ENCODE data around the gene SPACA6.
A peak's percentile ranks its signal among the peaks of the same experiment; 100 is the strongest.

The SPACA6 gene

GRCh38 chr19:51689751-51690453 is 3.2 kb upstream of the SPACA6 start:
- DNase-seq = peak; percentile 37

- DNase-seq = peak; percentile 83
These were observed 2.6 kb upstream of the SPACA6 start for GRCh38 chr19:51690454-51691073.

- DNase-seq = peak; percentile 70
These were observed 2.0 kb upstream of the SPACA6 start for GRCh38 chr19:51691074-51691583.

GRCh38 chr19:51691584-51692428 is 1.3 kb upstream of the SPACA6 start:
- no peak for DNase-seq

- DNase-seq = no peak
These were observed 662 bp upstream of the SPACA6 start for GRCh38 chr19:51692468-51692867.

DNA sequence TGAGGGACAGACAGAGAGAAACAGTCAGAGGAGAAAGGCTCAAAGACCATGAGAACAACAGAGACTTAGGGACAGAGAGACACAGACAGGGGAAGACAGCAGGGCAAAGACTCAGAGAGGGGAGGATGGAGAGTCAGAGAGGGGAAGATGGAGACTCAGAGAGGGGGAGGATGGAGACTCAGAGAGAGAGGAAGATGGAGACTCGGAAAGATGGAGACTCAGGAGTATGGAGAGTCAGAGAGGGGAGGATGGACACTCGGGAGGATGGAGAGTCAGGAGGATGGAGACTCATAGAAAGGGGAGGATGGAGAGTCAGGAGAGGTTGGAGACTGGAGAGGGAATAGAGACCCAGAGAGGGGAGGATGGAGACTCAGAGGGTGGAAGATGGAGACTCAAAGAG is 689 bp downstream of the SPACA6 start:
- no peak for DNase-seq

GRCh38 chr19:51694318-51695085 is 1.4 kb downstream of the SPACA6 start:
- no peak for DNase-seq

- DNase-seq = no peak
These were observed 2.0 kb downstream of the SPACA6 start for GRCh38 chr19:51695088-51695487.

DNA sequence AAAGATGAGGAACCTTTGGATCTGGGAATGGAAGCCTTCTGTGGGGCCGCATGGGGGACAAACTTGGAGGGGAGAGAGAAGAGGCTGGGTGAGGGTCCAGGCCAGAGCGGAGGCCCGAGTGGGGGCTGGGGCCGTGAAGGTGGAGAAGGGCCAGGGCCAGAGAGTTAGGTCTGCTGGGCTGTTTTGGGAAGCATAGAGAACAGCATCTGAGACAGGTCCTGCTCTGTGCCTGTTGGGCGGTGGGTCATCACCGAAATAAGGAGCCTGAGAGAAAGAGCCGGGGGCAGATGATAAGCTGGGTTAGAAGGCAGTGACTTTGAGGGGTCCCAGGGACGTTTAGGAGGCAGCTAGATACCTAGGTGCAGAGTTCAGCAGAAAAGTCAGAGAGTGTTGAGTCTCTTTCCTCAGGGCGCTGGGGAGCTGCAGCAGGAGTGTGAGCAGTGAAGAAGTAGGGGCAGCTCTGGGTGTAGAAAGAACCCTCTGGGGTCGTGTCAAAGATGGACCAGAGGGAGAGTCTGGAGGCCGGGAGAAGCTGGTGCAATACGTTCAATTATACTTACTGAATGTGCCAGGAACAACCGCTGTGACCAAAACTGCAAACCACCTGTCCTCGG is 2.7 kb downstream of the SPACA6 start:
- no peak for DNase-seq

GRCh38 chr19:51696606-51697005 is 3.5 kb downstream of the SPACA6 start:
- DNase-seq = no peak

DNA sequence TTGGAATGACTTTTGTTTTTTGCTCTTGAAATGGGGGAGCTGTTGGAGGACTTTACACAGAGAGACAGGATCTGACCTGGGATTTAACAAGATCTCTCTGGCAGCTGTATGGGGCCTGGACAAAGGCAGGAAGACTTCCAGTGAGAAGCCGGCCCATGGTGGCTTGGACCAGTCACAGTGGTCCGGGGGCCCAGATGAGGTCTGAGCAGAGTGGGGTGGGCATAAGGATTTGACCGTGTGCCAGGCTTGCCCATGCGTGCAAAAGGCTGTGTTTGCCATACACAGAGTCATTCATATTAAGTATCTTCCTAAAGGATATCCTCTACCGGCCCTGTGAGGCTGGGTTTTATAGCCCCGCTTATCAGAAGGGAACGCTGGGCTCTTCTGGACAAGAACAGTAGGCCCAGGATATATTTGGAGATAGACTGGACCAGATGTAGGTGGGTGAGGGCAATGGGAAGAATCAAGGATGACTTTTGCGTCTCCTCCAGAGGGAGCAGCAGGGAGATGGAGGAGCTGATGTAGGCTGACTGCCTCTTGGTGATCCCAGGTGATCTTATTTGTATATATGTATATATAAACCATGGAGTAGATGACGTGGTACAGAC is 4.1 kb downstream of the SPACA6 start:
- DNase-seq = no peak

DNA sequence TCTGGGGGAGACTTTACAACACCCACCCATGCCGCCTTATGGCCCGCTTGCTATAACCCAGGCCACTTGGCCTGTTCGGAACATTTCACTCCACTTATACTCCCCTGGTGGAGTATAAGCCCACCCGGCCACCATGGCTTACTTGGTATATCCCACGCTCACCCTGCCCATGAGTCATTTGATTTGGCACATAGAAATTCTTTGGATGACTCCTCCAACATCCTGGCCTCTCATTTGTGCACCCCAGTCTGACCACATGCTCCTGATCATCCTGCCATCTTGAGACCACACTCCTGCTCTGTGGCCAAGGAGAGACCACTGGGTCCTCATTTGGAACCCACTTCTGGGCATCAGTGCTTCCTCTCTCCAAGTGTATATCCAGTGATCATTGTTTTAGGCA is 5.2 kb downstream of the SPACA6 start:
- DNase-seq = peak; percentile 52

DNA sequence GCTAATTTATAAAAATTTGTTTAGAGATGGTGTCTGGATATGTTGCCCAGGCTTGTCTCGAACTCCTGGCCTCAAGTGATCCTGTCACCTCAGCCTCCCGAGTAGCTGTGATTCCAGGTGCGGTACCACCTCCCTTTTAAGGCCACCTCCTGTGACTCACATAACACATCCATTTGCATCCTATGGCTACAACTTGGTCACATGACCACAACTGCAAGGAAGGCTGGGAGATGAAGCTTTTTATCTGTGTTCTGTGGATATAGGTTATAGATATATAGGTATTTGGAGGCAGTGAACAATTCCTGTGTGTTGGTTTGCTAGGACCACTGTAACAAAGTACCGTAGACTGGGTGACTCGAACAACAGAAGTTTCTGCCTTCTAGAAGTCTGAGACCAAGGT is 6.0 kb downstream of the SPACA6 start:
- no peak for DNase-seq

DNA sequence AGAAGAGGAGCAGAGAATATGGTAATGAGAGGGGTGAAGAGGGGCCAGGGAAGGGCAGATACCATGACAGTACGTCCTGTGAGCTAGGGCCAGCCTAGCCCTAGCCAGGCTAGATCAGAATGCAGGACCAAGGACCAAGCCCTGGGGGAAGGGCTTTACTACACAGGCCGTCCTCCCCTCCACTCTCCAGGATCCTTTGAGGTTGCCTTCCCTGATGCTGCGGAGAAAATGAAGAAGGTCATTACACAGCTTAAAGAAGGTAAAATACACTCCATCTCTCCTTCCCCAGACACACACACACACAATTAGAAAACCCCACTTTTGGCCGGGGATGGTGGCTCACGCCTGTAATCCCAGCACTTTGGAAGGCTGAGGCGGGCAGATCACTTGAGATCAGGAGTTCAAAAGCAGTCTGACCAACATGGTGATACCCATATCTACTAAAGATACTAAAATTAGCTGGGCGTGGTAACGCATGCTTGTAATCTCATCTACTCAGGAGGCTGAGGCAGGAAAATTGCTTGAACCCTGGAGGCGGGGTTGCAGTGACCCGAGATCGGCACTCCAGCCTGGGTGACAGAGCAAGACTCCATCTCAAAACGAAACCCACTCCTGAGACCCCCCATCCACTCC is 8.5 kb downstream of the SPACA6 start:
- DNase-seq = no peak

DNA sequence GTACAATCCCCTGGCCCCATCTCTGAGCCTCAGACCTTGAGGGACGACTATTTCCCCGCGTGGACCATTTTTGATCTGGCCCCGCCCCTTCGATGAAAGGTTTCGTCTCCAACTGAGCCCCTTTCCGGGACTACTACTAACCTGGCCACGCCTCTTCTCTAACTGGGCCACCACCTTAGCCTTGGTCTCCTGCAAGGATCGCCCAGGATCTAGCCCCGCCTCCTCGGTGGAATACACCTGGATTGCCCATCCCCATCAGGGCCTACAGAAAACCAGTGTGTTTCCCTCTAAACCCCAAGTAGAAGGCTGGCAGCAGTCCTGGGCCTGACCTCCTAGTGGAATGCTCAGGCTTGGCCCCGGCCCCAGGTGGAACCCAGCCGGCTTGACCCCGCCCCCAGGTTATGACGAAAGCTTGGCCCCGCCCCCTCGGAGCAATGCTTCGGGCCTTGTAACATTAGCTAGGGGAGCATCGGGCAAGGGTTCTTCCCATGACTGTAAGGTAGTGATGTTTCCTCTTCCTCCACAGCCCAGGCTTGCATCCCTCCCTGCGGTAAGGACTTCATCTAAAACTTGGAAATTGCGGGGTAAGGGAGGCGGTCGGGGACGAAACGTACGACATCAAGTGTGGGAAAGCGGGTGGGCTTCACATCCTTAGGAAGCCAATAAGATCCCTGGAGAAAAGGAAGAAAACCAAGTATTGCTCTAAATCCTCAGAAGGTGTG is 9.1 kb downstream of the SPACA6 start:
- DNase-seq = no peak

GRCh38 chr19:51702825-51703574 is 9.9 kb downstream of the SPACA6 start:
- no peak for DNase-seq

GRCh38 chr19:51703575-51704515 is 10.7 kb downstream of the SPACA6 start:
- peak; percentile 91 for DNase-seq

- DNase-seq = no peak
These were observed 11.5 kb downstream of the SPACA6 start for GRCh38 chr19:51704626-51705025.

DNA sequence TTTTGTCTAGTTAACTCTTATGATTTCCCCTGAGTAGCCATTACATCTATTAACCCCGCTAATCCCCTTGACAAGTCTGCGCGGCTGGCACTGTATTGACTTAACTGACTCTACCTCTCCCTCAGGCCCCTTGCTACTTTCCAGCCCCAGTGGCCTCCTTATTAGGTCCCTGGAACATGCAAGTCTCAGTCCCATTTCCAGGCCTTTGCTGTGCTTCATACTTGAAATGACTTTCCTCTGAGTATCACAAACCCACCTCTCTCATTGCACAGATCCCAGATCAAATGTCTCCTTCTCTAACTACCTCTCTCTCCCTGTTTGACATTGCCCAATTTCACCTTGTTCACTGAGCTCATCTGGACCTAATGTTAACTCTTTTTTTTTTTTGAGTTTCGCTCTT is 13.2 kb downstream of the SPACA6 start:
- DNase-seq = no peak
